HG02885 (cell line): Measurements from ENCODE around the gene WDR82.
A peak's percentile ranks its signal among the peaks of the same experiment; 100 is the strongest.

ENCODE experiments used
- ATAC-seq: cut with Tn5 transposase; IDR thresholded peaks from one replicate; pipeline ENCODE4 v1.9.1; 2021; ENCODE audit warnings: mild to moderate bottlenecking; ENCODE audit not compliant: unreplicated experiment, poor library complexity

The WDR82 gene

DNA sequence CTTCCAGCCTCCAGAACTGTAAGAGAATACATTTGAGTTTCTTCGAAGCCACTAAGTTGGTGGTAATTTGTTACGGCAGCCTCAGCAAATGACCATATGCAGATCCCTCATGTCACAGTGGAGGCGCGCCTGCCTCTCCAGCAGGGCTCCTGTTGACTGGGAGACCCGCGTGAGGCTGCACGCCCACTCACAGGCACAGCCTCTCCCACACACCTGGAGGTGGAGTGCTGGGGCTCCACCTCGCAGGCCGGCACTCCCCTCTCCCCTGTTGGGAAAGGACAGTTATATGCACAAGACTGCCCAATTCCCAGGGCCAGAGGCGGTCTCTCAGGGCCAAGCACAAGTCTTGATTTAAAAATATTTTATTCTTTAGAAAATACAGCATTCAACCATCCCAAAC is 50.2 kb downstream of the WDR82 start:
- no peak for ATAC-seq

GRCh38 chr3:52227766-52228165 is 50.7 kb downstream of the WDR82 start:
- no peak for ATAC-seq

GRCh38 chr3:52227117-52227516 is 51.3 kb downstream of the WDR82 start:
- no peak for ATAC-seq

GRCh38 chr3:52226229-52226817 is 52.1 kb downstream of the WDR82 start:
- ATAC-seq: peak; percentile 24

DNA sequence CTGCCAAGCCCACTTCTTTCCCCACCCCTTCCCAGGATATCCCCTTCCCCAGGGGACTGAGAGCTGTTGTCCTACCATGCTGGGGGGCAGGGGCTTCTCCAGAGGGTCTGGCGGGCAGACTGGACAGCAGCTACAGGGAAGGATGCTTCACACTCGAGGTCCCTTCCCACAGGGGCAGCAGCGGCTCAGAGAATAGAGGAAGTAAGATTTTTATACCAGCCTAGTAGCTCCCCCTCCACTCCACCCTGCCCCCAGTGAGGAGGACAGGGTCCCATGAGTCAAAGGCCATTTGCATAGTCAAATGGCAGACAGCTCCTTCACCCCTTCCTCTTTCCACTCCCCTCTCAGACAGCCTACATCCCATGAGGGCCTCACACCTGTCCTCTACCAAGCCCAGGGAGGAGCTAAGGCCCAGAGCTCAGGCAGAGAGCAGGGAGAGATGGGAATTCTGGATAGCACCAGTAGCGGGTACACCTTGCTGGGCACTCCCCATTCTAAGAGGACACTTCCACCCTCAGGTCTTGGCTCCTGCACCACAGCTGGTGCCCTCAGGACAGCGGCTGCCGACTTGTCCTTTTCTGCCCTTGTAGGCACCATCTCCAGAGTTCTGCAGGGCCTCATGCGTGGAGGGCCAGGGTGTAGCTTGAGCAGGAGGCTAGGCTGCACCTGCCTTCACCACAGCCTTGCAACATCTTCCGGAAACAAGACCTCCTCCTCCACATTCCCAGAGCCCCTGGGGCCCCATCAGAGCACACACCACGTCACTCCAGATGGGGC is 52.8 kb downstream of the WDR82 start, which contains the start of gene TLR9:
TLR9 (minus strand) TSS at position 194 of the 777 bp plus-strand sequence; CDS start at position 78, 116 bp downstream.
- peak; percentile 82 for ATAC-seq

- no peak for ATAC-seq
Measured at GRCh38 chr3:52223449-52224408, 54.7 kb downstream of the WDR82 start.

- no peak for ATAC-seq
Measured at GRCh38 chr3:52222319-52223221, 55.9 kb downstream of the WDR82 start.

DNA sequence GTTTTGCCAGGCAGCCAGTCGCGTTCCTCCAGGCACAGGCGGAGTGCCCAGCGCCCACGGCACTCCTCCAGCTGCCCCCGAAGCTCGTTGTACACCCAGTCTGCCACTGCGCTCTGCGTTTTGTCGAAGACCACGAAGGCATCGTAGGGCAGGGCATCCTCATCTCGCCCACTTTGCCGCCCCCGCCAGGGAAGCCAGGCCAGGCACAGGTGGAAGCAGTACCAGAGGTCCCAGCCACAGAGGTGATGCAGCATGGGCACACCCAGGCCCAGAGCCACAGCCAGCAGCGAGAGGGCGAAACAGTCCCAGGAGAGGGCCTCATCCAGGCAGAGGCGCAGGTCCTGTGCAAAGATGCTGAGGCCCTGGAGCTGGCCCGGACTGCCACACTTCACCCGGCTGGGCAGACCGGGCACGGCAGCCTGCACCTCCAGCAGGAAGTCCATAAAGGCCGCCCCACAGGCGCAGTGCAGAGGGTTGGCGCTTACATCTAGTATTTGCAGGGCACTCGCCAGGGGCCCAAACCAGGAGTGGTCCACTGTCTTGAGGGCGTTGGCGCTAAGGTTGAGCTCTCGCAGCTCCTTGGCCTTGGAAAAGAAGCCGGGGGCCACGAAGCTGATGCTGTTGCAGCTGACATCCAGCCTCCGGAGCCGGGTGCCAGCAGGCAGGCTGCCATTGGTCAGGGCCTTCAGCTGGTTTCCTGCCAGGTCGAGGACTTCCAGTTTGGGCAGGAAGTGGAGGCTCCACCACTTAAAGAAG is 56.7 kb downstream of the WDR82 start:
- no peak for ATAC-seq

- ATAC-seq: no peak
Measured at GRCh38 chr3:52221141-52221562, 57.3 kb downstream of the WDR82 start.

DNA sequence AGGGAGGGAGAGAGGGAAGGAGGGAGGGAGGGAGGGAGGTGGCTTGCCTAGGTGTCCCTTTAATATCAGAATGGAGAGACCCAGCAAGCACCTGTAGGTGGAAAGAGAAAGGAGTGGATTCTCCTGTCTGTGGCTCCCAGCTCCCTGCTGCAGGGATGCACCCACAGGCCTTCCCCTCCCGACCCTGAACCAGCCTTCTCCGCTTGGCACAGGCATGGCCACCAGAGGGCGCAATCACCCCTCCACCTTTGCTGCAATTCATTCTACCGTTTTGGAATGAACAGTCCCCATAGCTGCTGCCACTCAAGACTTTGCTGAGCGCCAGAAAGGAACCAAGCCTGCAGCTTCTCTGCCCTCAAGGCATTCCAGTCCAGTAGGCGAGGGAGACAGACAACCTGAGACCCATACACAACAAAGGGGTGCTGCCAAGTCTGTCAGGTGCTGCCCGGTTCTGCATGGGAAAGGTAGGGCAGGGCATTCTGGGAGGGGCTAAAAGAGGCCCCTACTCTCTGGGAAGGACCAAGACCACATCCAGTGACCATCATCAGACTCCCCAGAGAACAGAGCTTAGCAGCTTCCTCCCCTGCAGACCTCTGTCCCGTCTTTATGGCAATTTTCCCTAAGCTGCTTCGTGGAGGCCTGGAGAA is 57.9 kb downstream of the WDR82 start:
- ATAC-seq: no peak

- ATAC-seq: no peak
Measured at GRCh38 chr3:52218937-52219650, 59.4 kb downstream of the WDR82 start.

DNA sequence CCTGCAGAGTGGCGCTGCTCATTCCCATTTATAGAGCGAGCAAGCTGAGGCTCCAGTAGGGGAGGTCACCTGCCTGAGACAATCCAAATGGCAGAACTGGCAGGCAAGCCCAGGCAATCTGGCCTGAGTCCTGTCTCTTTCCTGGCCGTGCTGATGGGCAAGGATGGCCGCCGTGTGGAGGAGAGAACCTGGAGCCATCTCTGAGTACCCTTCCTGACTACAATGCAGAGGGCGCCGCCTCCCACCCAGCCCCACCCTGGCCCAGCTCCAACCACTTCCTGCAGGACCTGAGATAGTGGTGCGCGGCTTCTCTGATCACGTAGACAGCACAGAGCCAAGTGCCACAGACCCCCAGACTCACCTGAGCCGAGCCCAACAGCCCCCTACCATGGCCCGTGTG is 60.0 kb downstream of the WDR82 start:
- ATAC-seq: no peak

DNA sequence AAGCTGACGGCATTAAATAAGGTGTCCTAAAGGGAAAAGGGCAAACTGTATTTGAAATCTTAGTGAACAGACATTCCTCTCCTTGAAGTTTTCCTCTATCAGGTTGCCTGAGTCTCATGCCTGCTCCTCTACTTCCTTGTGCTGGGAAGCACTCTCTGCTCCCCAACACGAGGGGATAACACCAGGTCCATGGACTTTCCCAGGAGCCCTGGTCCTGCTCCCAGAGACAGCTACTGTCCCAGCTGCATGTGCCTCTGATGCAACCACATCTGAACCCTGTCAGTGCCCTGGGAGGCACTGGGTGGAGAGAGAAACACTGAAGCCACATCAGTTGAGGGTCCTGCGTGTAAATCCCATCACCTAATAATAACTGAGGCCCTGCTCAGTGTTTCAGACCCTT is 60.4 kb downstream of the WDR82 start:
- no peak for ATAC-seq

- no peak for ATAC-seq
Measured at GRCh38 chr3:52217409-52217805, 61.0 kb downstream of the WDR82 start.

DNA sequence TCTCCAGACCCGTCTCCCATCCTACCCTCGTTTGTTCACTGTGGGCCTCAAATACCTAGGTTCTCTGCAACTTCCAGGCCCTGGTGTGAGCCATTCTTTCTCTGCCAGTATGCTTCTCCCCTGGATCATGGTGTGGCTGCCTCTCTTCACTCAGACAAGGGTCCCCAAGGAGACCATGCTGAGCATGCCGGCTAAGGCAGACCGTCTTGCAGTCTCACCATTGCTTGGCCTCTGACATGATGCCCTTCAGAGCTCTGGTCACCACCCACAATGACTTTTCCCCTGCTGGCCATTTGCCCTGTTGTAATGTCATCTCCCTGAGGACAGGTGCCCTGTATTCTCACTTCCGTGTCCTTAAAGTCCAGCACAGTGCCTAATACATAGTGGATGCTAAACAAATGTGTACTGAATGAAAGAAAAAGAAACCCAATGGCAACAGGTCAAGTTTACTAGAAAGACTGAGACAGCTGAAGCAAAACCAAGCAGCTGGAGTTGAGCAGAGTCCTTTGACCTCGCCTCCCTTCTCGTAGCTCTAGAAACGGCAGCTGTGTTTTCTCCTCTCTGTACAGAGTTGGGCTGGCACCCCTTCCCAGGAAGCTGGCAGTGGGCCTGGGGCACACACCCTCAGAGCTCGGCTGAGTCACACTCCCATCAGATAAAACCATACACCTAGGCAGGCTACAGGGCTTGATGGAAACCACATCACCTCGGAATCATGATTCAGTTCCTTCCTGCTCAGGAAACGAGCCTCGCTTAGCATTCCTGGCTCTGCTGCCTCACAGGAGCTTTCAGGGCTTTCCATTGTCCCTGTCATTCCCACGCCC is 61.7 kb downstream of the WDR82 start:
- no peak for ATAC-seq

- ATAC-seq: no peak
Measured at GRCh38 chr3:52215351-52215750, 63.1 kb downstream of the WDR82 start.

GRCh38 chr3:52213901-52214300 is 64.5 kb downstream of the WDR82 start:
- no peak for ATAC-seq
